ENCODE data around the gene TEX9.

- TF ChIP-seq POLR2A (IDR thresholded peaks at IDR 0.05) (no peak), CTCF (IDR thresholded peaks at IDR 0.05) (no peak)
Measured at GRCh38 chr15:56460071-56460470, 94.8 kb downstream of the TEX9 start.

All from right lobe of liver (tissue), 4 donors.